Measurements from ENCODE around the gene TTLL11.

The TTLL11 gene

GRCh38 chr9:122116448-122117173 is 23.5 kb upstream of the TTLL11 start:
- no peak for DNase-seq (ENCODE audit: extremely low spot score)
- TF ChIP-seq CTCF (IDR thresholded peaks at IDR 0.05; ENCODE audit: control extremely low read depth, extremely low read depth, low read depth, missing control alignments) = no peak
- POLR2A ChIA-PET = no interaction called here
- CTCF ChIA-PET = interaction anchor here (1.5 to 6.9 kb wide), 6 partner anchors 8 to 234 kb away, joined by 3 to 49 read pairs (median 7); no protein-coding TSS in a partner anchor

- ChIA-PET CTCF (interaction anchor here (1.5 to 6.9 kb wide), 5 partner anchors 9 to 215 kb away, joined by 4 to 49 read pairs (median 8); no protein-coding TSS in a partner anchor), POLR2A (no interaction called here)
- no peak for TF ChIP-seq CTCF (IDR thresholded peaks at IDR 0.05; ENCODE audit: control extremely low read depth, extremely low read depth, low read depth, missing control alignments)
- no peak for DNase-seq (ENCODE audit: extremely low spot score)
Measured at GRCh38 chr9:122116040-122116439, 22.9 kb upstream of the TTLL11 start.

- CTCF ChIA-PET = interaction anchor here (0.5 to 9.3 kb wide), 7 partner anchors 7 to 337 kb away, joined by 3 to 75 read pairs (median 8); no protein-coding TSS in a partner anchor
- TF ChIP-seq CTCF (IDR thresholded peaks at IDR 0.05; ENCODE audit: control extremely low read depth, extremely low read depth, low read depth, missing control alignments) = no peak
- POLR2A ChIA-PET = no interaction called here
- no peak for DNase-seq (ENCODE audit: extremely low spot score)
Measured at GRCh38 chr9:122115176-122116035, 22.3 kb upstream of the TTLL11 start.

GRCh38 chr9:122113574-122113973 is 20.5 kb upstream of the TTLL11 start:
- CTCF ChIA-PET = interaction anchor here (1.4 to 9.3 kb wide), 3 partner anchors 9 to 237 kb away, joined by 4 to 75 read pairs (median 49); no protein-coding TSS in a partner anchor
- no peak for TF ChIP-seq CTCF (IDR thresholded peaks at IDR 0.05; ENCODE audit: control extremely low read depth, extremely low read depth, low read depth, missing control alignments)
- POLR2A ChIA-PET = no interaction called here
- DNase-seq (ENCODE audit: extremely low spot score) = no peak

- no peak for DNase-seq (ENCODE audit: extremely low spot score)
- CTCF ChIA-PET = interaction anchor here (6.9 to 9.3 kb wide), 2 partner anchors 11 to 14 kb away, joined by 49 to 75 read pairs; no protein-coding TSS in a partner anchor
- POLR2A ChIA-PET = no interaction called here
- no peak for TF ChIP-seq CTCF (IDR thresholded peaks at IDR 0.05; ENCODE audit: control extremely low read depth, extremely low read depth, low read depth, missing control alignments)
Measured at GRCh38 chr9:122112238-122112637, 19.1 kb upstream of the TTLL11 start.

- DNase-seq (ENCODE audit: extremely low spot score) = no peak
- ChIA-PET CTCF (interaction anchor here (3.9 to 9.3 kb wide), 3 partner anchors 11 to 16 kb away, joined by 12 to 75 read pairs (median 44); no protein-coding TSS in a partner anchor), POLR2A (no interaction called here)
- TF ChIP-seq CTCF (IDR thresholded peaks at IDR 0.05; ENCODE audit: control extremely low read depth, extremely low read depth, low read depth, missing control alignments) = no peak
Measured at GRCh38 chr9:122111413-122112085, 18.4 kb upstream of the TTLL11 start.

All from GM10248 (cell line).